ENCODE data around the gene TTC21B.

DNA sequence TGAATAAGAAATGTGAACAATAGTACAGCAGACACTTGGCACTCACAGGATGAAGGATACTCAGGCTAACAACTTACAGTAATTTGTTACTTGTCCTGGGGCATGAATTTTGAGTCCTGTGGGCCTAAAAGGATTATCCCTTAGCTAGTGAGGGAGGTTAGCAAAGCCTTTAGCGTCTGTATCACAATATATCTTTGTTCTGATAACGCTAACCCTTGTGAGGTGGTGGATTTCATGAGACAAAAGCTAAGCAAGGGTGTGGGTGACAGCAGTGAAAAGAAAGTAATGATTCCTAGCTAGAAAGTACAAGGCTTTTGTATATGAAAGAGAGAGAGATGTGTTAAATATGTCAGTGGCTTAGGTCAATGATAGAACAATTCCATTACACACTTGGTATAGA, 46.8 kb upstream of the TTC21B start:
- TF ChIP-seq, protein P1, sequence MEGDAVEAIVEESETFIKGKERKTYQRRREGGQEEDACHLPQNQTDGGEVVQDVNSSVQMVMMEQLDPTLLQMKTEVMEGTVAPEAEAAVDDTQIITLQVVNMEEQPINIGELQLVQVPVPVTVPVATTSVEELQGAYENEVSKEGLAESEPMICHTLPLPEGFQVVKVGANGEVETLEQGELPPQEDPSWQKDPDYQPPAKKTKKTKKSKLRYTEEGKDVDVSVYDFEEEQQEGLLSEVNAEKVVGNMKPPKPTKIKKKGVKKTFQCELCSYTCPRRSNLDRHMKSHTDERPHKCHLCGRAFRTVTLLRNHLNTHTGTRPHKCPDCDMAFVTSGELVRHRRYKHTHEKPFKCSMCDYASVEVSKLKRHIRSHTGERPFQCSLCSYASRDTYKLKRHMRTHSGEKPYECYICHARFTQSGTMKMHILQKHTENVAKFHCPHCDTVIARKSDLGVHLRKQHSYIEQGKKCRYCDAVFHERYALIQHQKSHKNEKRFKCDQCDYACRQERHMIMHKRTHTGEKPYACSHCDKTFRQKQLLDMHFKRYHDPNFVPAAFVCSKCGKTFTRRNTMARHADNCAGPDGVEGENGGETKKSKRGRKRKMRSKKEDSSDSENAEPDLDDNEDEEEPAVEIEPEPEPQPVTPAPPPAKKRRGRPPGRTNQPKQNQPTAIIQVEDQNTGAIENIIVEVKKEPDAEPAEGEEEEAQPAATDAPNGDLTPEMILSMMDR (IDR thresholded peaks at IDR 0.05): no peak
- TF ChIP-seq POLR2A (IDR thresholded peaks at IDR 0.05) (no peak), POLR2AphosphoS5 (IDR thresholded peaks at IDR 0.05) (no peak), EP300 (IDR thresholded peaks at IDR 0.05) (no peak)

Measured in stomach (tissue), 4 donors.